GM12872 (cell line): Measurements from ENCODE around the gene HPN.

Experiments used
- CTCF ChIP-seq: IDR thresholded peaks from 3 replicates; pipeline ENCODE4 v1.5.1; 2011; ENCODE audit warnings: low read depth, mild to moderate bottlenecking, low read length, moderate library complexity; ENCODE audit not compliant: insufficient read depth

Gene HPN

GRCh38 chr19:35083691-35084508 lies 42.4 kb downstream of the HPN start:
- TF ChIP-seq CTCF, result no peak

GRCh38 chr19:35084509-35084762 lies 42.9 kb downstream of the HPN start:
- TF ChIP-seq CTCF, result no peak

- no peak for TF ChIP-seq CTCF
Observed at GRCh38 chr19:35085947-35086346, 44.4 kb downstream of the HPN start.

- no peak for TF ChIP-seq CTCF
Observed at GRCh38 chr19:35086455-35086854, 44.9 kb downstream of the HPN start.

GRCh38 chr19:35087393-35087792 lies 45.9 kb downstream of the HPN start:
- no peak for TF ChIP-seq CTCF

GRCh38 chr19:35088131-35088913 lies 46.8 kb downstream of the HPN start:
- TF ChIP-seq CTCF, result no peak

GRCh38 chr19:35089554-35089953 lies 48.0 kb downstream of the HPN start:
- TF ChIP-seq CTCF, result no peak
